C4-2B (cell line): ENCODE measurements around the gene CDH18.

Source experiments
- H3K27ac ChIP-seq: fragments of 450-650 bp; 2 replicates; pipeline ENCODE4 v1.5.1; 2017
- ZFX ChIP-seq: fragments of 450-650 bp; IDR thresholded peaks from 2 replicates; pipeline ENCODE4 v1.6.1; 2017
- TF ChIP-seq, protein P1 (sequence below): fragments of 450-650 bp; conservative IDR thresholded peaks from 2 replicates; pipeline ENCODE4 v1.5.1; 2017; ENCODE audit warnings: mild to moderate bottlenecking

The CDH18 gene

GRCh38 chr5:19930451-19930850, 57.5 kb downstream of the CDH18 start:
- no peak overlapping the region for H3K27ac ChIP-seq
- TF ChIP-seq, protein P1, sequence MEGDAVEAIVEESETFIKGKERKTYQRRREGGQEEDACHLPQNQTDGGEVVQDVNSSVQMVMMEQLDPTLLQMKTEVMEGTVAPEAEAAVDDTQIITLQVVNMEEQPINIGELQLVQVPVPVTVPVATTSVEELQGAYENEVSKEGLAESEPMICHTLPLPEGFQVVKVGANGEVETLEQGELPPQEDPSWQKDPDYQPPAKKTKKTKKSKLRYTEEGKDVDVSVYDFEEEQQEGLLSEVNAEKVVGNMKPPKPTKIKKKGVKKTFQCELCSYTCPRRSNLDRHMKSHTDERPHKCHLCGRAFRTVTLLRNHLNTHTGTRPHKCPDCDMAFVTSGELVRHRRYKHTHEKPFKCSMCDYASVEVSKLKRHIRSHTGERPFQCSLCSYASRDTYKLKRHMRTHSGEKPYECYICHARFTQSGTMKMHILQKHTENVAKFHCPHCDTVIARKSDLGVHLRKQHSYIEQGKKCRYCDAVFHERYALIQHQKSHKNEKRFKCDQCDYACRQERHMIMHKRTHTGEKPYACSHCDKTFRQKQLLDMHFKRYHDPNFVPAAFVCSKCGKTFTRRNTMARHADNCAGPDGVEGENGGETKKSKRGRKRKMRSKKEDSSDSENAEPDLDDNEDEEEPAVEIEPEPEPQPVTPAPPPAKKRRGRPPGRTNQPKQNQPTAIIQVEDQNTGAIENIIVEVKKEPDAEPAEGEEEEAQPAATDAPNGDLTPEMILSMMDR, result no peak
- TF ChIP-seq ZFX, result no peak

DNA sequence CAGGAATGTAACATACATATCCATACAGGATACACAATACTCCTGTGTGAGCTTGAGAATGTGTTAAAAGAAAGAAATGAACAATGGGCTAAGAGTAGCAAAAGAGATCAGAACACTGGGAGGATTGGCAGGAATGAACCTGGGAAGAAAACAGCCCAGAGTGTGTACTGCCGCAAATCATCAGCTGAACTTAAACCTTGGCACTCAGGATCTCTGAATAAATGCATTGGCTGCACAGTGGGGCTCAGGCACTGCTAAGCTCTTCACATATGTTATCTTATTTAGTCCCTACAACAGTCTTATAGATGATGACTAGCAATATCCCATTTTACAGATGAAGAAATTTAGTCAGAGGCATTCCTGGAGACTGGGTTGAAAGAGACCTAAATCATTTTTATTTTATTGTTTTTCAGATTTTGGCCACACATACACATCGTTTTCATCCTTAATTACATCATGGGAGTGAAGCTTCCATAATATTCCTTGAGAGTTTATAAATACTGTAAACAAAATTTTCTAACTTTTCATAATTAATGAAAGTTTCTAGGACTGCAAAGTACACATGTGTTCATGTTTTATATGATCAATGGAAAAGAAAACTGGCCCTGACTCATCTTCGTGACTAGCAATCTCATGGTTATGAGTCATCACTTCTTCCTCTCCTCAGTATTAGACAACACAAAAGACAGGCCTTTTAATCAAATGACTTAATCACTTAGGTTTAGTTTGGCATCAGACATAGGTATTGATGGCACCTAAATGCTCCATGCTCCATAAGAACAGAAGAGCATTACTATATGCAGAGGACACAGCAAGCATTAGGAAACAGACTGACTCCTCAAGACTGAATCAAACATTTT, 59.2 kb downstream of the CDH18 start:
- no peak overlapping the region for H3K27ac ChIP-seq
- TF ChIP-seq, protein P1, result no peak
- no peak for TF ChIP-seq ZFX

GRCh38 chr5:19927919-19928318, 60.1 kb downstream of the CDH18 start:
- no peak overlapping the region for H3K27ac ChIP-seq
- no peak for TF ChIP-seq ZFX
- TF ChIP-seq, protein P1, result no peak

GRCh38 chr5:19927170-19927569, 60.8 kb downstream of the CDH18 start:
- no peak overlapping the region for H3K27ac ChIP-seq
- TF ChIP-seq, protein P1, result no peak
- no peak for TF ChIP-seq ZFX

DNA sequence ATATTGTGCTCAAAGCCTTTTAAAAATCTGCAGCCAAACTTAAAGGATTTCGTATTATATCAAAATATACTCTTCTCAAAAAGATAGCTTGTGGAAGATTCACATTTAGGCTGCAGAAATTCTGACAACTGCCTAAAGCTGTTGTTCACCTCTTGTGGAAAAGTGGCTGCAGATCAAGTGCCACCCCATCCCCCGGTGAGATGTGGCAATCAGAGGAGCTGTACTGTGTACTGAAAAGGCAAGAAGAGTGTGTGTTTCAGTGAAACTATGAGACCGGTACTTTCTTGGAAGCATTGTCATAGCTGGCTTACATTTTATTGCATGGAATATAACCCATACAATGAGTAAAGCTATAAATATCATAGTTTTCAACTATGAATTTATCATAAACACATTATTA, 64.3 kb downstream of the CDH18 start:
- TF ChIP-seq ZFX, result no peak
- TF ChIP-seq, protein P1, result no peak
- no peak overlapping the region for H3K27ac ChIP-seq

DNA sequence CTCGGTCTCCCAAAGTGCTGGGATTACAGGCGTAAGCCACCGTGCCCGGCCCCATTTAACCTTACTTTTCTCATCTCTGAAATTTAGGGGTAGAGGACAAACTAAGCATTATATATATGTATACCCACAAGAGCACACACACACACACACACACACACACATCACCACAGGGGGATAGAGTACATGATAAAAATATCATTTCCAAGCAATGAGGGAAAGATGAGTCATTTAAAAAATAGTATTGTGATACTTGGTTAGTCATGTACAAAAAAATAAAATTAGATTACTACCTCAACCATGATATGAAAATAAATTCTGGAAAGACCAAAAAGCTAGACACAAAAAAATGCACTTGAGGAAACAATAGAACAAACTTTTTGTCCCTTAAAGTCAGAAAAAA, 67.2 kb downstream of the CDH18 start:
- TF ChIP-seq, protein P1, result no peak
- no peak for TF ChIP-seq ZFX
- no peak overlapping the region for H3K27ac ChIP-seq

DNA sequence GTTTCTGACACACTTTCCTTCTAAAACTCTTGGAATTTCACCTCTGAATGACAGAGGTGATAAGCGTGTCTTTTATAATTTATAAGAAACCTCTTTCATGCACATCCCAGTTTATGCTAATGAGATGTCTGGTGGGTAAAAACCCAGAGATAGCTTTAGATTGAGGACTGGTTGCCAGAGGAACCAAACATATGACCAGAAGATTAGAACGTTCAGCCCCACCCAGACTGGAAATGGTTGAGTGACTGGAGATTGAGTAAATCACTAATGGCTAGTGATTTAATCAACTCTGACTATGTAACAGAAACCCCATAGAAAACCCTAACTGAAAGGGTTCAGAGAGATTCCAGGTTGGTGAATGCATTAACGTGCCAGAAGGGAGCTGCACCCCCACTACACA, 69.2 kb downstream of the CDH18 start:
- no peak overlapping the region for H3K27ac ChIP-seq
- no peak for TF ChIP-seq ZFX
- TF ChIP-seq, protein P1, result no peak
